HG02623 (cell line): ENCODE results near the gene EHMT1.
"Not testable (repeated sequence)": the region's sequence is repeated elsewhere in the genome, so short reads cannot be mapped to it uniquely, and the experiment has no call there.

ENCODE experiments used
- ATAC-seq: cut with Tn5 transposase; IDR thresholded peaks from one replicate; pipeline ENCODE4 v1.9.1; 2021; ENCODE audit warnings: moderate library complexity; ENCODE audit not compliant: unreplicated experiment

Gene EHMT1

GRCh38 chr9:137800196-137801022 is 181.6 kb downstream of the EHMT1 start:
- no peak for ATAC-seq

- no peak for ATAC-seq
These were observed 182.2 kb downstream of the EHMT1 start for GRCh38 chr9:137801023-137801319.

DNA sequence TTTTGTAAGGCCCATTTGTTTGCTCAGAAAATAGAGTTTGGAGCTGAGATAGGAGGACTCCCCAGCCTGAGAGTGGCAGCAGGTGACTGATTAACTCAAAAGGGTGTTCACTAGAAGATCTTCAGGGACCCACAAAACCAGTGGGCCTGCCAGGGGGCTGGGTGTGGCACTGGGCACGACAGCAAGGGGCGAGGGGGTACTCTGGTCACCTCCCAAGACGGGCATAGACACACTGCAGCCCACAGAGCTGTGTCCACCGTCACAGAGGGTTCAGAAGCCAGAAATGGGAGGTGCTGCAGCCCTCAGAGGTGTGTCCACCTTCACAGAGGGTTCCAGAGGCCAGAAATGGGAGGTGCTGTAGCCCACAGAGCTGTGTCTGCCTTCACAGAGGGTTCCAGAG is 183.2 kb downstream of the EHMT1 start:
- no peak for ATAC-seq

- ATAC-seq = no peak
These were observed 183.9 kb downstream of the EHMT1 start for GRCh38 chr9:137802521-137803243.

GRCh38 chr9:137804908-137805630 is 186.3 kb downstream of the EHMT1 start:
- no peak for ATAC-seq

DNA sequence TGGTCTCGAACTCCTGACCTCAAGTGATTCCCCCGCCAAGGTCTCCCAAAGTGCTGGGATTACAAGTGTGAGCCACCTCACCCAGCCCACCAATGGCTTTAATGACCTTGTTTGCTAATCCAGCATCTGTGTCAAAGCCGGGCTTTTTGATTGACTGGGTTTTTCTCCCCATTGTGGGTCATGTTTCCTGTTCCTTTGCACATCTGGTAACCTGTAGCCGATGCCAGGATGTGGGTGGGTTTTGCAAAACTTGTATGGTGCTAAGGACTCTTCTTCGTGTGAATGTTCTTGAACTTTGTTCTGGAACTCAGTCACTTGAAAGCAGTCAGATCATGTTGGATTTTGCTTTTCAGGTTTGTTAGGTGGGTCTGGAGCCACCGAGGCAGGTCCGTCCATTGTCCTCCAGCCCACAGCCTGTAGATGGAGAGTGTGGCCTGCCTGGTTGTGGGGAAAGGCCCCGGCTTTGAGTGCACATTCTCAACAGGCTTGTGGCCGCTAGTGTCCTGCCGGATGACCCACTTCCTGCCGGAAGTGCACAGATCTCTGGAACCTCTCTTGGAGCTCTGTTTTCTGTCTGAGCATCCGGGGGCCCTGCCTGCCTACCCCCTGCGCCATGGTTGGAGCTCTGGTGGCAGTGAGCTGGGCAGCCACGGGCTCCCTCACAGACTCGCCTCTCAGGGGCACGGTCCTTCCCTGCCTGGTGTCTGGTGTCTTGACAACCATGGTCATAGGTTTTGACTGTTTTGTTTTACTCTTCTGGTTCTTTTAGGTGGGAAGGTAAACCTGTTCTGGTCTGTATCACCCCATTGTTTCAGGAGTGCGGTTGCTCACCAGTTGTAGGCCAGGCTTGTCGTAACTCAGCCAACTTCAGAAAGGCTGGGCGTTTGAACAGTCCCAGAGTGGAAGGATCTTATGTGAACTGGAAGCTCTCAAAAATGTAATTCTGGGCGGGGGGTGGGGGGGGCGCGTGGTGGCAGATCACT is 189.2 kb downstream of the EHMT1 start:
- no peak for ATAC-seq

DNA sequence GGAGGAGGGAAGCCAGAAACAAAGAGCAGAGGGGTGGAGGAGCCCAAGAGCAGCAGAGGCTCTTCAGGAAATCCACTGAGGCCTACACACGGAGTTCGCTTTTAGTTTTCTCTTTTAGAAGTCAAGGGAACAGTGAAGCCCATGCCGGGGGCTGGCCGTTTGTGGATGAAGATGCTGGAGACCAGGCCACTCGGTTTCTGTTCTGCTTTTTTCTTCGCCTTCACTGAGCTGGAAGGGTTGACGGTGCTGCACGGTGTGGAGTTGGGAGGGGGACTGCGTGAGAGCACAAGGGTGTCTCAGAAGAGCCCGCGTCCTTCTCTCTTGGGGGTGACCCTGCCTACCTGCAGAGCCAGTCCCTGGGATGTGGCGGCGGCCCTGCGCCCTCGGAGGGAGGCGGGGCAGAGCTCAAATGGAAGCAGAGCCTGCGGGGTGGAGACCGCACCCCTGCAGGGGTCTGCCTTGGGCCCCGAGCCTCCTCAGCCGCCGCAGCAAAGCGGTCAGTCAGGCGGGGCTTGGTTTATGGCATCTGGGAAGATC is 190.3 kb downstream of the EHMT1 start:
- no peak for ATAC-seq

- not testable (repeated sequence) for ATAC-seq
These were observed 191.1 kb downstream of the EHMT1 start for GRCh38 chr9:137809726-137810450.

DNA sequence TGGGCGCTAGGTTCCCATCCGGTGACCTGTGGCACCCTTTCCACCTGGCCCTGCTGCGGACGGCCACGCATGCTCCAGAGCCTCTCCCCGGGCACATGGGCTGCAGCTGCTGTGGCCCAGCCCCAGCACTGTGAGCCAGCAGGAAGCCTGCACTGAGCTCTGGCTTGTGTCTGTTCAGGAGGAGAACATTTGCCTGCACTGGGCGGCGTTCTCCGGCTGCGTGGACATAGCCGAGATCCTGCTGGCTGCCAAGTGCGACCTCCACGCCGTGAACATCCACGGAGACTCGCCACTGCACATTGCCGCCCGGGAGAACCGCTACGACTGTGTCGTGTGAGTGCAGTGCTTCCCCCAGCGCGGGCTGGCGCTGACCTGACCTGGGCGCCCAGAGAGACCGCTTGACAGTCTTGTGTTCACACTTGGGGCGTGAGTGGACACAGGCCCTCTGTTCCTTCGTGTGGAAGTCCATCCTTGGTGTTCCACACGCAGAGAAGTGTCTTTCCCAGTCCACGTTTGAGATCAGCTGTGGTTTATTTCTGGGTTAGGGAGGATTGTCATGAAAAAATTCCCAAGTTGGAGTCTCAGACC is 192.6 kb downstream of the EHMT1 start:
- ATAC-seq = no peak

DNA sequence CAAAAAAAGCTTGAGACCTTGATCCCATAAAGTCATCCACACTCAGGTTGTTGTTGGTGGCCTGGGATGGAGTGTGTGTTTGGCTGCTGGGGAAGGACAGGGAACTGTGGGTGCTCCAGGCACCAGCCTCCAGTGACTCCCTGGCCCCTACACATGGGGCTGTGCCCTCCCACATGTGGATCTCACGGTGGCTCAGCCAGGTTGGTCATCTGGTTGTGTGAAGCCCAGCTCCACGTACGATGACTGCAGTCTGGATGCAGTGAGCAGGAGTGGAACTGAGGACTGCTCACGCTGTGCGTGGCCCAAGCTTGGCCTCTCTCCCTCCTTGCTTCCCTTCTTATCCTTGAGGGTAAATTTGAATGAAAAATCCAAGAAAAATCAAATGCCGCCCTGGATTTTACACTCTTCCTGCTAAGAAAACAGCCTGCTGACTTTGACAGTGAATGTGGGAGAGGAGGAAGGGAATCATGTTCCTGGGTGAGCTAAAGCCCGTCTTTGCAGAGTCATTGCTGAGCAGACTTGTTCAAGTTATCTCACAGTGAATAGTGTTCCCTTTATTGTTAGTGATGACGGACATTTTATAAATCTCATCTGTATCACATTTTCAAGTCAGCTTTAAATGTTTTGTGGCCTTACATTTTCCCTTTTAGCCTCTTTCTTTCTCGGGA is 193.7 kb downstream of the EHMT1 start:
- no peak for ATAC-seq

- ATAC-seq = no peak
These were observed 194.4 kb downstream of the EHMT1 start for GRCh38 chr9:137813167-137813566.

DNA sequence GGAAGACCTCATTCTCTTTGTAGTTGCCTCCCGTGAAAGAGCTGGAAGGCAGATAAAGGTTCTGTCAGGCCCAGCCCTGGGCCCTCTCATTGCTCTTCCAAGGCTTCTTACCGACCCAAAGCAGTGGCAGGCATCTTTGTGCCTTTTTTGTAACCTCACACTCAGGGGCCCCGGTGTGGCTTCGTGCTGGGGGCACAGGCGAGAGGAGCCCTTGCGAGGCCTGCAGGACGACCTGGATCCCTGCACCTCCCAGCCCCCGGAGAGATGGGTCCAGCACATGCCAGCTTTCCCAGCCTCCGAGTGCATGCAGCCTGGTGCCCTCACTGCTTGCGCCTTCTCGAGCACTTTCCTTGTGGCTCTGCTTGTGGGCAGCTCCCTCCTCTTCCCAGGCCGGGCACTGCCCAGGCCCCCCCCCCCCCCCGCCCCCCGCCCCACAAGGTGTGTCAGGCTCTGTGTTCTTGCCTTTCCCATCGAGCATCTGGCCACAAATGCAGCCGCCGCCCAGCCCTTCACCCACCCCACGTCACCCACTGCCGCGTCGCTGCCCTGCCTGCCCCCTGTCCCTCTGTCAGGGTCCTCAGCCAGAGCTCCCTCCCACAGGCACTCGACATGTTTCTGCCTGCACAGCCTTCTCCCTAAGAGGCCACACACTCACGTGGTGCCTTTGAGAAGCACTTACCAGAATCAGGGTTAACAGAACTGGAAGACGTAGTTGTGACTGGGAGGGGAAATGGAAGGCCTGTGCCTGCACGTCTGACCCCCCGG is 195.0 kb downstream of the EHMT1 start:
- ATAC-seq = no peak

DNA sequence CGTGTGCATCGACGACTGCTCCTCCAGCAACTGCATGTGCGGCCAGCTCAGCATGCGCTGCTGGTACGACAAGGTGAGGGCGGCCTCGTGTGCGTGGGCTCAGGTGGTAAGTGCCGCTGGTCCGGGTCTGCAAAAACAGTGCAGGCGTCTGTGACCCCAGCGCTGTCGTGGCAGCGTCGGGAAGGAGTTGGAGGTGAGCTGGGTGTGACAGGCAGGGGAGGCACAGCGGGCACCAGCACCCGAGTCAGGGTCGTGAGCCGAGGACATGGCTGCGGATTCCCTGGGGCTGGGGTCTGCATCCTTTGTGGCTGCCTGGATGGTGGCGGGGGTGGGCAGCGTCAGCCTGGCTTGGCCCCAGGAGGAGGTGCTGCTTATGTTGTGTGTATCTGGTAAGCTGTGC is 195.6 kb downstream of the EHMT1 start:
- ATAC-seq = no peak

DNA sequence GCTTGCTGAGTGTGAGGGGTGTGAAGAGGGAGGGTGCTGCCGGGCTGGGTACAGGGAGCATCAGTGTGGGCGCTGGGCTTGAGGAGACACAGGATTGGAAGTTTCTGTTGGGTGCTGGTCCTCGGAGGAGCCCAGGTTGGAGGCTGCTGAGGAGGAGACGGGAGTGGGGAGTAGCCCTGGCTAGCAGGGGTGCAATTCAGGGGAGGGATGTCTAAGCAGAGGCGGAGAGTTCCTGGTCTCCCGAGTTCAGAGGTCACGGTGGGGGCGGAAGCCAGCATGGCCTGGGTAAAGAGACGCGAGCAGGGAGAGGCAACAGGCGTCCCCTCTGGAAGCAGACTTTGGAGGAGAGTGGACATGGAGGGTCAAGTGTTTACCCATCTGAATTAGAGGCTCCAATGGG is 196.0 kb downstream of the EHMT1 start:
- no peak for ATAC-seq

GRCh38 chr9:137815256-137816255 is 196.8 kb downstream of the EHMT1 start:
- ATAC-seq = no peak

DNA sequence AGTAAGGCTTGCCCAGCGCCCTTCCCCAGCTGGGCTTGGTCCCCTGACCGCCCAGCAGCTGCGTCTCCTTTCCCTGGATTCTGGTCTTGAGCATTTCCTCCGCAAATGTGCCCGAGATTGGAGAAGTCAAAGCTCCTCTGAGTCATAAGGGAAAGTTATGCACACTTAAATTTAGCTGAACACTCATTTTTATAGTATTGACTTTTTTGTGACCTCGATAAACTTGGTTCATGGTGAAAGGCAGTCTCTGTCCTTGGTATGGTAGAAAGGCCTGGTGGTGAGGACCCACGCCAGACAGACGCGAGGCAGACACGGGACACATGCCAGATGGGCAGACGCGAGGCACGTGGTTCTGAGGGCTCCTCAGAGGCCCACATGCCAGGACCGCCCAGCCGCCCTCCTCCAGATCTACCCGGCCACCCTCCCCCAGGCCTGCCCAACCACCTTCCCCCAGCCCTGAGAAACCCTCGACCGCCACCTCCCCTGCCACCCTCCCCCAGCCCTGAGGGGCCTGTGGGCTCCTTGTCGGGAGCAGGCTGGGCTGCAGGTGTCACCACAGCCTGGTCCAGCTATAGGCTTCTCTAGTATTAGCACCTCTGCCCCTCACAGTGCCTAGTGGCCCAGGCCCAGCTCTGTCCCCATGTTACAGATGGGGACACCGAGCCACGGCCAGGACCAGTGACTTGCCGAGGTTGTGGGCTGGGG is 197.9 kb downstream of the EHMT1 start:
- ATAC-seq = no peak
